Prostate gland (tissue), 2 donors: Measurements from ENCODE around the gene TOP1.

Experiments
- CTCF ChIP-seq, 4 experiments: fragments of 200-600 bp in 2 of 4; fragments of 450-650 bp in 2 of 4; sonication (generic) in 2 of 4; IDR thresholded peaks; 1 replicate in 3 of 4; 2 replicates in 1 of 4; pipeline ENCODE4 v1.5.1; 2016 to 2019; ENCODE audit warnings: antibody characterized with exemption in 4 of 4, mild to moderate bottlenecking in 2 of 4, moderate library complexity in 2 of 4
- POLR2AphosphoS5 ChIP-seq: sonication (generic); formaldehyde crosslinking; IDR thresholded peaks from one replicate; pipeline ENCODE4 v1.6.1; 2017; ENCODE audit warnings: antibody characterized with exemption

- no peak for TF ChIP-seq POLR2AphosphoS5
- no peak for TF ChIP-seq CTCF (IDR thresholded peaks at IDR 0.05)
Measured at GRCh38 chr20:41063442-41063841, 34.8 kb downstream of the TOP1 start.
